ENCODE measurements around the gene LRP8.

Gene LRP8

GRCh38 chr1:53303726-53304515 lies 23.9 kb downstream of the LRP8 start:
- Histone ChIP-seq H3K4me1 (ENCODE audit: low read length) (no peaks in the 10 kb centered on the region), H3K4me3 (ENCODE audit: low read length) (no peak overlapping the region), H3K9me2 (replicated peaks; ENCODE audit: insufficient read depth, low read length) (no peaks in the 10 kb centered on the region), H4K20me1 (ENCODE audit: insufficient read depth, low read length) (peaks cover 5% of the 10 kb centered on the region; the same call in 1 of the 2 replicates), H2AFZ (ENCODE audit: low read length) (no peak overlapping the region), H3K9ac (ENCODE audit: low read length) (no peak overlapping the region), H3K27ac (ENCODE audit: low read length) (no peak overlapping the region), H3K27me3 (replicated peaks; ENCODE audit: insufficient read depth, low read length) (no peaks in the 10 kb centered on the region), H3K79me2 (ENCODE audit: low read length) (peaks cover 99% of the 10 kb centered on the region), H3K36me3 (replicated peaks; ENCODE audit: insufficient read depth, low read length) (no peaks in the 10 kb centered on the region), H3K9me3 (replicated peaks; ENCODE audit: insufficient read depth, low read length) (no peaks in the 10 kb centered on the region), H3F3A (ENCODE audit: insufficient read depth, low read length) (no peaks in the 10 kb centered on the region), H3K4me2 (ENCODE audit: low read depth, low read length) (no peak overlapping the region)
- TF ChIP-seq EZH2 (optimal IDR thresholded peaks at IDR 0.05; ENCODE audit: low read depth, low read length): no peak
- no peak for TF ChIP-seq EZH2phosphoT487 (IDR thresholded peaks at IDR 0.05; ENCODE audit: low read length)
- no peak for TF ChIP-seq CTCF (IDR thresholded peaks at IDR 0.05; ENCODE audit: low read length)
- DNase-seq: no peak

DNA sequence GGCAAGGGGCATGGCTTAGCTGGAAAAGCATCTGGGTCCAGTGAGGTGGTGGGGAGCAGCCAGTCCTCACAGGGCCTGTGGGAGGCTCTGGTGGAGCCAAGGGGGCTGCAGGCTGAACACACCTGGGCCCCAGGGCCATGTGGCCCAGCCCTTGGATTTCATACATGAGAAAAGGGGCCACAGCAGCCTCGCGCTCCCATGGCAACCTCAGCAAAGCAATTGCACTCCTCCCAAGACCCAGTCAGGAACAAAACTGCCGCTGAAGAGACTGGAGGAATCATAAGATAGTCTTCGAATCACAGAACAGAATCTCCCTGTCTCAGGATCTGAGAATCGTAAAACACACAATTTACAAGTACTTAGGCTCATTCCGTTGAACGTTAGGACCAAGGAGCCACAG lies 24.6 kb downstream of the LRP8 start:
- Histone ChIP-seq H3K9me2 (replicated peaks; ENCODE audit: insufficient read depth, low read length) (no peaks in the 10 kb centered on the region), H3K27me3 (replicated peaks; ENCODE audit: insufficient read depth, low read length) (no peaks in the 10 kb centered on the region), H4K20me1 (ENCODE audit: insufficient read depth, low read length) (peaks cover 5% of the 10 kb centered on the region; the same call in 1 of the 2 replicates), H2AFZ (ENCODE audit: low read length) (no peak overlapping the region), H3F3A (ENCODE audit: insufficient read depth, low read length) (no peaks in the 10 kb centered on the region), H3K4me3 (ENCODE audit: low read length) (no peak overlapping the region), H3K9ac (ENCODE audit: low read length) (no peak overlapping the region), H3K9me3 (replicated peaks; ENCODE audit: insufficient read depth, low read length) (no peaks in the 10 kb centered on the region), H3K4me2 (ENCODE audit: low read depth, low read length) (no peak overlapping the region), H3K27ac (ENCODE audit: low read length) (no peak overlapping the region), H3K79me2 (ENCODE audit: low read length) (peaks cover 100% of the 10 kb centered on the region), H3K4me1 (ENCODE audit: low read length) (no peaks in the 10 kb centered on the region), H3K36me3 (replicated peaks; ENCODE audit: insufficient read depth, low read length) (no peaks in the 10 kb centered on the region)
- DNase-seq: no peak
- TF ChIP-seq EZH2phosphoT487 (IDR thresholded peaks at IDR 0.05; ENCODE audit: low read length): no peak
- no peak for TF ChIP-seq EZH2 (optimal IDR thresholded peaks at IDR 0.05; ENCODE audit: low read depth, low read length)

- DNase-seq: no peak
- Histone ChIP-seq H3K4me1 (ENCODE audit: low read length) (peaks cover 3% of the 10 kb centered on the region; the same call in 1 of the 2 replicates), H3K9me3 (replicated peaks; ENCODE audit: insufficient read depth, low read length) (no peaks in the 10 kb centered on the region), H2AFZ (ENCODE audit: low read length) (no peak overlapping the region), H3K9ac (ENCODE audit: low read length) (no peak overlapping the region), H3K79me2 (ENCODE audit: low read length) (peaks cover 100% of the 10 kb centered on the region), H3K4me3 (ENCODE audit: low read length) (no peak overlapping the region), H3K36me3 (replicated peaks; ENCODE audit: insufficient read depth, low read length) (no peaks in the 10 kb centered on the region), H4K20me1 (ENCODE audit: insufficient read depth, low read length) (peaks cover 5% of the 10 kb centered on the region; the same call in 1 of the 2 replicates), H3F3A (ENCODE audit: insufficient read depth, low read length) (no peaks in the 10 kb centered on the region), H3K27me3 (replicated peaks; ENCODE audit: insufficient read depth, low read length) (no peaks in the 10 kb centered on the region), H3K4me2 (ENCODE audit: low read depth, low read length) (no peak overlapping the region), H3K9me2 (replicated peaks; ENCODE audit: insufficient read depth, low read length) (no peaks in the 10 kb centered on the region), H3K27ac (ENCODE audit: low read length) (no peak overlapping the region)
- TF ChIP-seq EZH2 (optimal IDR thresholded peaks at IDR 0.05; ENCODE audit: low read depth, low read length): no peak
- TF ChIP-seq EZH2phosphoT487 (IDR thresholded peaks at IDR 0.05; ENCODE audit: low read length): no peak
- TF ChIP-seq CTCF (IDR thresholded peaks at IDR 0.05; ENCODE audit: low read length): no peak
Measured at GRCh38 chr1:53299233-53299632, 28.6 kb downstream of the LRP8 start.

Data from MM.1S (cell line).